Esophagus muscularis mucosa (tissue), 4 donors: Measurements from ENCODE around the gene HK1. TPM values are rescaled to one million over a fixed set of nuclear protein-coding genes. Genes with fewer than 3 reads are reported as not detected.

Experiments
- DNase-seq: peaks from one replicate; pipeline ENCODE4 v3.0.0-alpha.2; 2017; ENCODE audit errors: extremely low spot score
- H3K27ac ChIP-seq, 4 donors: fragments of 200-600 bp; sonication (generic); replicated peaks in 1 of 4; 1 replicate in 3 of 4; 2 replicates in 1 of 4; pipeline ENCODE4 v1.5.1; 2016 to 2019; ENCODE audit warnings: mild to moderate bottlenecking in 1 of 4
- H3K27me3 ChIP-seq, 4 donors: fragments of 200-600 bp; sonication (generic); one replicate each; pipeline versions ENCODE4 v1.5.1 to v1.6.0; 2016 to 2019
- H3K36me3 ChIP-seq, 4 donors: fragments of 200-600 bp; sonication (generic); one replicate each; pipeline ENCODE4 v1.5.1; 2016 to 2019
- H3K4me1 ChIP-seq, 4 donors: fragments of 200-600 bp; sonication (generic); one replicate each; pipeline ENCODE4 v1.5.1; 2016 to 2019
- H3K4me3 ChIP-seq, 4 donors: fragments of 200-600 bp; sonication (generic); 1 replicate in 2 of 4; 2 replicates in 2 of 4; pipeline ENCODE4 v1.5.1; 2016 to 2019; ENCODE audit warnings: mild to moderate bottlenecking in 4 of 4, moderate library complexity in 1 of 4
- H3K9me3 ChIP-seq, 4 donors: fragments of 200-600 bp; sonication (generic); 1 replicate in 3 of 4; 2 replicates in 1 of 4; pipeline ENCODE4 v1.5.1; 2016 to 2019
- EP300 ChIP-seq: sonication (generic); formaldehyde crosslinking; IDR thresholded peaks from one replicate; pipeline ENCODE4 v1.6.1; 2017; ENCODE audit warnings: antibody characterized with exemption
- POLR2A ChIP-seq: fragments of 450-650 bp; IDR thresholded peaks from one replicate; pipeline ENCODE4 v1.6.1; 2017; ENCODE audit warnings: antibody characterized with exemption, moderate library complexity, mild to moderate bottlenecking, low read depth
- POLR2AphosphoS5 ChIP-seq, 2 donors: sonication (generic); formaldehyde crosslinking; IDR thresholded peaks; one replicate each; pipeline ENCODE4 v1.6.1; 2017; ENCODE audit warnings: antibody characterized with exemption in 2 of 2
- WGBS: methylation state at CpG from one replicate; pipeline ENCODE4 v1.1.5; 2018; 5-methylcytosine and 5-hydroxymethylcytosine counted together
- intact Hi-C: fragments of 100-400 bp; cut with DNase I; formaldehyde crosslinking; loops from one replicate; pipeline ENCODE4 v1.15.1; 2023
- total RNA-seq, 4 donors: library from RNA; depleted of rRNA; stranded (reverse); fragments of >200 nt; gene quantifications; one replicate each; pipeline versions ENCODE4 v1.1.0 to v1.2.1, GENCODE V29; 2016
- TF ChIP-seq, protein P1 (sequence below), 3 experiments: fragments of 200-600 bp in 2 of 3; fragments of 450-650 bp in 1 of 3; sonication (generic) in 2 of 3; IDR thresholded peaks; one replicate each; pipeline ENCODE4 v1.5.1; 2017 to 2019; ENCODE audit warnings: antibody characterized with exemption in 3 of 3, mild to moderate bottlenecking in 2 of 3, moderate library complexity in 1 of 3

HK1 gene
- total RNA-seq, 4 donors from 2014 or later = 114 to 188 (median 151) TPM

DNA sequence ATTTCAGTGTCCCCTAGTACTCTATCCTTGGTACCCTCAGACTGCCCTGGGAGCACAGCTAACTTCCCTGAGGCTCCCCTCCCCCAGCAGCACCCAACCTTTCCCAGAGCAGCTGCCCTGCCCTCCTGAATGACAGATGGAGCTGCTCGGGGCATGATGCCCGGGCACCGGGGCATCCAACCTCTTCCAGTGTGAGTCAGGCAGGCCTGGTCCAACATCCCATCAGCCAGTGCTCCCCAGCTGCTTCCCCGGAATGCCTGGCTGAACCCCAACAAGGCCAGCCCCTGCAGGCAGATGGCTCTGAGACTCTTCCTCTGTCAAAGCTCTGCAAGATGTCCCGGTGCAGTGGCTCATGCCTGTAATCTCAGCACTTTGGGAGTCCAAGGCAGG lies 161.0 kb downstream of the HK1 start:
- intact Hi-C loops = no loop called here
- peak in 1 of 2 donors; percentile 13 for TF ChIP-seq POLR2AphosphoS5 (IDR thresholded peaks at IDR 0.05)
- TF ChIP-seq EP300 = no peak
- no peak for TF ChIP-seq POLR2A
- TF ChIP-seq, protein P1, sequence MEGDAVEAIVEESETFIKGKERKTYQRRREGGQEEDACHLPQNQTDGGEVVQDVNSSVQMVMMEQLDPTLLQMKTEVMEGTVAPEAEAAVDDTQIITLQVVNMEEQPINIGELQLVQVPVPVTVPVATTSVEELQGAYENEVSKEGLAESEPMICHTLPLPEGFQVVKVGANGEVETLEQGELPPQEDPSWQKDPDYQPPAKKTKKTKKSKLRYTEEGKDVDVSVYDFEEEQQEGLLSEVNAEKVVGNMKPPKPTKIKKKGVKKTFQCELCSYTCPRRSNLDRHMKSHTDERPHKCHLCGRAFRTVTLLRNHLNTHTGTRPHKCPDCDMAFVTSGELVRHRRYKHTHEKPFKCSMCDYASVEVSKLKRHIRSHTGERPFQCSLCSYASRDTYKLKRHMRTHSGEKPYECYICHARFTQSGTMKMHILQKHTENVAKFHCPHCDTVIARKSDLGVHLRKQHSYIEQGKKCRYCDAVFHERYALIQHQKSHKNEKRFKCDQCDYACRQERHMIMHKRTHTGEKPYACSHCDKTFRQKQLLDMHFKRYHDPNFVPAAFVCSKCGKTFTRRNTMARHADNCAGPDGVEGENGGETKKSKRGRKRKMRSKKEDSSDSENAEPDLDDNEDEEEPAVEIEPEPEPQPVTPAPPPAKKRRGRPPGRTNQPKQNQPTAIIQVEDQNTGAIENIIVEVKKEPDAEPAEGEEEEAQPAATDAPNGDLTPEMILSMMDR (IDR thresholded peaks at IDR 0.05) = no peak
- H3K27me3 ChIP-seq = no peaks in the 10 kb centered on the region
- no peak overlapping the region for H3K4me3 ChIP-seq
- H3K9me3 ChIP-seq = no peaks in the 10 kb centered on the region
- no peaks in the 10 kb centered on the region for H3K36me3 ChIP-seq
- peak overlapping the region; percentile 26 to 35 (median 32) for H3K27ac ChIP-seq
- DNase-seq = no peak
- H3K4me1 ChIP-seq = peaks cover 16 to 20% (median 17%) of the 10 kb centered on the region in 4 donors
- 51% methylated on average over 5 of the region's 5 CpGs for WGBS

DNA sequence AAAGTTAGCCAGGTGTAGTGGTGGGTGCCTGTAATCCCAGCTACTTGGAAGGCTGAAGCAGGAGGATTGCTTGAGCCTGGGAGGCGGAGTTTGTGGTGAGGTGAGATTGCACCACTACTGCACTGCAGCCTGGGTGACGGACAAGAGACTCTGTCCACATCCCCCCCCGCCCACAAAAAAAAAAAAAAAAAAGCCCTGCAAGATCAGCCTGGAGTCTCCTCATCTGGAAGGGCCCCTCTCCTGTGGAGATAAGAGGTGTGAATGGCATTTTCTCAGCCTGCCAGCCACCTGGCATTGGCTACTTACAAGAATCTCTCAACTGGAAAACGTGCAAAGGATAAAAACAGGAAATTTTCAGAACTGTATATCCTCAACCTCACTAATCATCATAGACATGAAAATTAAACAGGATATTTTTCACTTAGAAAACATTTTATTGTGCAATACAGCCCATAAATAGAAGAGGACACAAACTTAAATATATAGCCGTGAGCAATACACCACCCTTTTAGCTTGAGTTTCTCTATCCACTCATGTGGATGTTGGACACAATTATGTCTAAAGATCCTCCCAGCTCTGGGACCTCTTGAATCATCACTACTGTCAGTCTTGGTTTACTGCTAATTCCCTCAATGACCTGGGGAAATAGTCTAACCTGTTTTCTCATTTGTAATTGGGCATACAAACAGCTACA lies 161.7 kb downstream of the HK1 start:
- Histone ChIP-seq H3K4me1 (peaks cover 16 to 20% (median 17%) of the 10 kb centered on the region in 4 donors), H3K36me3 (no peaks in the 10 kb centered on the region), H3K27me3 (no peaks in the 10 kb centered on the region), H3K27ac (peak overlapping the region in 1 of 4 donors; percentile 35), H3K4me3 (no peak overlapping the region), H3K9me3 (no peaks in the 10 kb centered on the region)
- TF ChIP-seq POLR2AphosphoS5 (IDR thresholded peaks at IDR 0.05) (no peak), POLR2A (no peak), EP300 (no peak)
- TF ChIP-seq, protein P1 (IDR thresholded peaks at IDR 0.05) = no peak
- intact Hi-C loops = no loop called here
- DNase-seq = no peak
- 69% methylated on average over 5 of the region's 5 CpGs for WGBS

DNA sequence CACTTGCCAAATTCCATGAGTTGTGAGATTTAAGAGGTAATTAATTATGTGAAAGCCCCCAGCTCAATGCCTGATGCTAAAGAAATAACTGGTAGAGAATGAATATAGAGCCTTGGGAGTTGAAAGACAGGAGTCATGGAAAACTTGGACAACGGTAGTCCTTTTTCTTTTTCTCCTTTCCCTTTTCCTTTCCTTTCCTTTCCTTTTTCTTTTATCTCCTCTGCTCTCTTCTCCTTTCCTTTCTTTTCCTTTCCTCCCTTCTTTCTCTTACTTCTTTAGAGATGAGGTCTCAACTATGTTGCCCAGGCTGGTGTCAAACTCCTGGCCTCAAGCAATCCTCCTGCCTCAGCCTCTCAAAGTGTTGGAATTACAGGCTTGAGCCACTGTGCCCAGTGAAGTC lies 165.1 kb downstream of the HK1 start:
- H3K9me3 ChIP-seq = no peaks in the 10 kb centered on the region
- 88% methylated on average over 1 of the region's 1 CpG for WGBS
- H3K36me3 ChIP-seq = no peaks in the 10 kb centered on the region
- no peaks in the 10 kb centered on the region for H3K27me3 ChIP-seq
- intact Hi-C loops = no loop called here
- H3K27ac ChIP-seq = no peak overlapping the region
- no peak for TF ChIP-seq POLR2A
- TF ChIP-seq EP300 = no peak
- H3K4me1 ChIP-seq = peaks cover 16 to 37% (median 31%) of the 10 kb centered on the region in 4 donors
- H3K4me3 ChIP-seq = no peak overlapping the region
- no peak for DNase-seq

DNA sequence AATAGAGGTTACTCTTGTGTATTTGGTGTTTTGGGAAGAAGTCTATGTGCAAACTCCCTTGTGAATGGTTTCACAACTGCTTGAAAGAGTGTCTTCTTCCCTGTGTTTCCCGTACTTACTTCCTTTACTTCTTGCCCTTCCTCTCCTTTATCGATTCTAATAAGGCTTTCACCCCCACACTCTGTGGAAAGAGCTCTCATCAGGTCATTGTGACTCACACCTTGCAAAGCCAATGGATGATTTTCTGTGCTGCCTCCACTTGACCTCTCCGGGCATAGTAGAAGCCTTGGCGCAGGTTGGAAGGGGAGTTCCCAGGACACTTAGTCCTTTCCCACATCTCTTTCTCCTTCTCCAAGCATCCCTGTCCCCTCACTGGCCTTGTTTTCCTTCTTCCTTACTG lies 166.7 kb downstream of the HK1 start:
- TF ChIP-seq, protein P1 (IDR thresholded peaks at IDR 0.05) = no peak
- TF ChIP-seq POLR2A = no peak
- TF ChIP-seq EP300 = no peak
- TF ChIP-seq POLR2AphosphoS5 (IDR thresholded peaks at IDR 0.05) = no peak
- 91% methylated on average over 4 of the region's 4 CpGs for WGBS
- no peak overlapping the region for H3K4me3 ChIP-seq
- intact Hi-C loops = loop anchor here (5.0 kb wide), 1 partner anchor 57 kb away; no protein-coding TSS in a partner anchor
- DNase-seq = no peak
- no peaks in the 10 kb centered on the region for H3K27me3 ChIP-seq
- no peaks in the 10 kb centered on the region for H3K36me3 ChIP-seq
- no peaks in the 10 kb centered on the region for H3K9me3 ChIP-seq
- H3K4me1 ChIP-seq = peaks cover 7 to 26% (median 25%) of the 10 kb centered on the region in 4 donors
- no peak overlapping the region for H3K27ac ChIP-seq

DNA sequence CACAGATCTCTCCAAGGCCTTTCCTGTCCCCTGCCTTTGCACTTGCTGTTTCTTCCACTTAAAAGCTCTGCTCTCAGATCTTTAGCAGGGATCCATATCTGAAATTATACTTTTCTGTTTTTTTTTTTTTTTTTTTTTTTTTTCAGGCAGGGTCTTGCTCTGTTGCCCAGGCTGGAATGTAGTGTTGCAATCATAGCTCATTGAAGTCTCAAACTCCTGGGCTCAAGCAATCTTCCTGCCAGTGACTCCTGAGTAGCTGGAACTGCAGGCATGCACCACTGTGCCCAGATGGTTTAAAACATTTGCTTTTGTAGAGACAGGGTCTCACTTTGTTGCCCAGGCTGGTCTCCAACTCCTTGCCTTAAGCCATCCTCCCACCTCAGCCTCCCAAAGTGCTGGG lies 167.9 kb downstream of the HK1 start:
- H3K36me3 ChIP-seq = no peaks in the 10 kb centered on the region
- no peaks in the 10 kb centered on the region for H3K9me3 ChIP-seq
- peak overlapping the region in 2 of 4 donors; percentile 30 to 48 for H3K27ac ChIP-seq
- DNase-seq = no peak
- H3K4me3 ChIP-seq = no peak overlapping the region
- TF ChIP-seq POLR2AphosphoS5 (IDR thresholded peaks at IDR 0.05) = no peak
- no peak for TF ChIP-seq POLR2A
- TF ChIP-seq EP300 = no peak
- TF ChIP-seq, protein P1 (IDR thresholded peaks at IDR 0.05) = no peak
- intact Hi-C loops = loop anchor here (5.0 kb wide), 1 partner anchor 56 kb away; no protein-coding TSS in a partner anchor
- no peaks in the 10 kb centered on the region for H3K27me3 ChIP-seq
- peaks cover 15 to 38% (median 34%) of the 10 kb centered on the region in 4 donors for H3K4me1 ChIP-seq
